Tibial artery (tissue), 4 donors: ENCODE data around the gene GRIK2.

Experiments
- DNase-seq, 2 donors: peaks; one replicate each; pipeline ENCODE4 v3.0.0-alpha.2; 2019
- H3K27ac ChIP-seq, 2 donors: fragments of 200-600 bp; sonication (generic) in 1 of 2; 1 replicate in 1 of 2; 2 replicates in 1 of 2; pipeline ENCODE4 v1.5.1; 2018 to 2019; ENCODE audit warnings: mild to moderate bottlenecking in 1 of 2
- H3K27me3 ChIP-seq, 2 donors: fragments of 200-600 bp; sonication (generic) in 1 of 2; one replicate each; pipeline versions ENCODE4 v1.5.1 to v1.6.0; 2016 to 2019
- H3K36me3 ChIP-seq, 3 donors: fragments of 200-600 bp; sonication (generic) in 2 of 3; one replicate each; pipeline ENCODE4 v1.5.1; 2016 to 2019; ENCODE audit warnings: mild to moderate bottlenecking in 2 of 3
- H3K4me1 ChIP-seq, 4 donors: fragments of 200-600 bp; sonication (generic) in 2 of 4; 1 replicate in 3 of 4; 2 replicates in 1 of 4; pipeline ENCODE4 v1.5.1; 2016 to 2019
- H3K4me3 ChIP-seq, 2 donors: fragments of 200-600 bp; sonication (generic) in 1 of 2; 1 replicate in 1 of 2; 2 replicates in 1 of 2; pipeline ENCODE4 v1.5.1; 2018 to 2019; ENCODE audit warnings: mild to moderate bottlenecking in 2 of 2
- H3K9me3 ChIP-seq, 3 donors: fragments of 200-600 bp; sonication (generic) in 1 of 3; one replicate each; pipeline ENCODE4 v1.5.1; 2016 to 2019
- intact Hi-C: fragments of 100-400 bp; cut with DNase I; formaldehyde crosslinking; loops from one replicate; pipeline ENCODE4 v1.15.0; 2023; ENCODE audit warnings: low total_unique reads
- TF ChIP-seq, protein P1 (sequence below), 2 experiments: fragments of 200-600 bp in 1 of 2; fragments of 450-650 bp in 1 of 2; IDR thresholded peaks; one replicate each; pipeline ENCODE4 v1.5.1; 2017 to 2019; ENCODE audit warnings: antibody characterized with exemption in 2 of 2, mild to moderate bottlenecking in 1 of 2, moderate library complexity in 1 of 2

The GRIK2 gene

DNA sequence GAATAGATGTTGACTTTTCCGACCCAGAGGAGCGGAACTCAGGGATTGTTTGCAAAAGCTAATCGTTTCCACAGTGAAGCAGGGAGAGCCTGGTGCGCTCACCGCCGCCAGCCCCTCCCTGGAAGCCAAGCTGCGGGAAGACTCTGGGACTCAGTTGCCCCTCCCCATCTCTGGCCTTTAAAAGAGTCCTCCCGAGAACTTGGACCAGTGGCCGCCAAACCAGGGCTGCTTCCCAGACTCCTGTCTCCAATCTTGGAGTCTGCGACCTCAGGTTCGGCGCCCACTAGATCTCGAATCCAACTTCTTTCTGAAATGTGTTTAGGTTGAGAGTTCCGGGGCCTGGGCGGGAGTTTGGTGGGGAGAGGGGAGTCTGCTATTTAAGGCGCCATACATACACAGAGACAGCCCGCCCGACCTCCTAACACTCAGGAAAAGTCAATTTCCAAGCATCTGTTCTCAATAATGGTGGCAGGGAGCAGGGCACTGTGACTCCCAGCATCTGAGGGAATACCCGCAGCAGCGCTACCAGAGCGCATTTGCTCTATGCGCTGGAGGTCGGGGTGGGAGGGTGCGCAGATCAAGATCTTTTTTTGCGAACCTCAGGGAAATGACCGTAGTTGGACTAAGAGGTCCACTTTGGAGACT is 800 bp upstream of the GRIK2 start:
- peaks cover 0 to 23% (median 19%) of the 10 kb centered on the region in 4 donors for H3K4me1 ChIP-seq
- no peaks in the 10 kb centered on the region for H3K9me3 ChIP-seq
- TF ChIP-seq, protein P1, sequence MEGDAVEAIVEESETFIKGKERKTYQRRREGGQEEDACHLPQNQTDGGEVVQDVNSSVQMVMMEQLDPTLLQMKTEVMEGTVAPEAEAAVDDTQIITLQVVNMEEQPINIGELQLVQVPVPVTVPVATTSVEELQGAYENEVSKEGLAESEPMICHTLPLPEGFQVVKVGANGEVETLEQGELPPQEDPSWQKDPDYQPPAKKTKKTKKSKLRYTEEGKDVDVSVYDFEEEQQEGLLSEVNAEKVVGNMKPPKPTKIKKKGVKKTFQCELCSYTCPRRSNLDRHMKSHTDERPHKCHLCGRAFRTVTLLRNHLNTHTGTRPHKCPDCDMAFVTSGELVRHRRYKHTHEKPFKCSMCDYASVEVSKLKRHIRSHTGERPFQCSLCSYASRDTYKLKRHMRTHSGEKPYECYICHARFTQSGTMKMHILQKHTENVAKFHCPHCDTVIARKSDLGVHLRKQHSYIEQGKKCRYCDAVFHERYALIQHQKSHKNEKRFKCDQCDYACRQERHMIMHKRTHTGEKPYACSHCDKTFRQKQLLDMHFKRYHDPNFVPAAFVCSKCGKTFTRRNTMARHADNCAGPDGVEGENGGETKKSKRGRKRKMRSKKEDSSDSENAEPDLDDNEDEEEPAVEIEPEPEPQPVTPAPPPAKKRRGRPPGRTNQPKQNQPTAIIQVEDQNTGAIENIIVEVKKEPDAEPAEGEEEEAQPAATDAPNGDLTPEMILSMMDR (IDR thresholded peaks at IDR 0.05): no peak
- intact Hi-C loops: no loop called here
- H3K36me3 ChIP-seq: no peaks in the 10 kb centered on the region
- no peak for DNase-seq
- no peak overlapping the region for H3K27ac ChIP-seq
- H3K27me3 ChIP-seq: peaks cover 0 to 30% of the 10 kb centered on the region in 2 donors
- peak overlapping the region in 1 of 2 donors; percentile 52 for H3K4me3 ChIP-seq

DNA sequence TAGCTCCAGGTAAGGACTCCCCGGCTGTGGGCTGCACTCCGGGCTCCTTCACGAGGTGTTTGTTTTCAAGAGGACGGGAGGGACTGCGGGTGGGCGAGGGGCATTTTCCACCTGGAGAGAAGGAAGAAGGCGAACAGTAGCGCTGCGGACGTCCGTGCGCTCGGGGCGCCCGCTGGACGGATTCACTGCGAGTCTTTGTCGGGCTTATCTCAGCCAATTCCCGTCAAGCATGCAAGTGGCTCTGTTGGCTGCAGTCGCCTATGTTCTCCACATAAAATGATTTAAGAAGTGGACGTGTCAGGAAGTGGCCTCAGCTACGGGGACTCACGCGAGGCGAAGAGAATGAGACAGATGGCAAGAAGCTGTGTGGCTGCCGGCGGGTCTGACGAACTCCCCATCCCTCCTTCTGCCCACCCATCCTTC is 332 bp downstream of the GRIK2 start:
- Histone ChIP-seq H3K4me3 (peak overlapping the region; percentile 42 to 52), H3K27ac (no peak overlapping the region), H3K36me3 (no peaks in the 10 kb centered on the region), H3K9me3 (no peaks in the 10 kb centered on the region), H3K4me1 (peaks cover 0 to 23% (median 19%) of the 10 kb centered on the region in 4 donors), H3K27me3 (peaks cover 0 to 30% of the 10 kb centered on the region in 2 donors)
- TF ChIP-seq, protein P1 (IDR thresholded peaks at IDR 0.05): no peak
- intact Hi-C loops: no loop called here
- DNase-seq: no peak

DNA sequence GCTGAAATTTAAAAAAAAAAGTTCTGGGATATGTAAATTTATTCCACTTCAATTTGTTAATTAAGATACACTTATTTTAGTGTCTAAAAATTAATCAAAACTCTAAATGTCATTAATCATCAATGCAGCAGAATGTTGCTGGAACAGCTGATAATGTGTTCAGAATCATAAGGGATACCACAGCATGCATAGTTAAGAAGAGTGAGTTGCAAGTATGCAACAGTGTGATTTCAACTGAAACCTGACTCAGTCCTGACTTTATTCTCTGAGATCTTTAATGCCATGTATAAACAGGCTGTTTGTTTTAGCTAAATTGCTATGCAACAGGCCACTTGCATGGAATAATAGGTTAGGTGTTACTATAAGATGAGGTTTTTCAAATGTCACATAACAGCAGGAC is 1.4 kb downstream of the GRIK2 start:
- Histone ChIP-seq H3K9me3 (no peaks in the 10 kb centered on the region), H3K27me3 (peaks cover 0 to 33% of the 10 kb centered on the region in 2 donors), H3K4me3 (no peak overlapping the region), H3K4me1 (peaks cover 0 to 23% (median 19%) of the 10 kb centered on the region in 4 donors), H3K36me3 (no peaks in the 10 kb centered on the region), H3K27ac (no peak overlapping the region)
- no peak for DNase-seq
- TF ChIP-seq, protein P1 (IDR thresholded peaks at IDR 0.05): no peak
- intact Hi-C loops: no loop called here

GRCh38 chr6:101395345-101395744 is 1.8 kb downstream of the GRIK2 start:
- Histone ChIP-seq H3K27me3 (peaks cover 0 to 33% of the 10 kb centered on the region in 2 donors), H3K4me3 (no peak overlapping the region), H3K4me1 (peaks cover 0 to 23% (median 19%) of the 10 kb centered on the region in 4 donors), H3K36me3 (no peaks in the 10 kb centered on the region), H3K9me3 (no peaks in the 10 kb centered on the region), H3K27ac (no peak overlapping the region)
- no peak for DNase-seq
- intact Hi-C loops: no loop called here
- TF ChIP-seq, protein P1 (IDR thresholded peaks at IDR 0.05): no peak

DNA sequence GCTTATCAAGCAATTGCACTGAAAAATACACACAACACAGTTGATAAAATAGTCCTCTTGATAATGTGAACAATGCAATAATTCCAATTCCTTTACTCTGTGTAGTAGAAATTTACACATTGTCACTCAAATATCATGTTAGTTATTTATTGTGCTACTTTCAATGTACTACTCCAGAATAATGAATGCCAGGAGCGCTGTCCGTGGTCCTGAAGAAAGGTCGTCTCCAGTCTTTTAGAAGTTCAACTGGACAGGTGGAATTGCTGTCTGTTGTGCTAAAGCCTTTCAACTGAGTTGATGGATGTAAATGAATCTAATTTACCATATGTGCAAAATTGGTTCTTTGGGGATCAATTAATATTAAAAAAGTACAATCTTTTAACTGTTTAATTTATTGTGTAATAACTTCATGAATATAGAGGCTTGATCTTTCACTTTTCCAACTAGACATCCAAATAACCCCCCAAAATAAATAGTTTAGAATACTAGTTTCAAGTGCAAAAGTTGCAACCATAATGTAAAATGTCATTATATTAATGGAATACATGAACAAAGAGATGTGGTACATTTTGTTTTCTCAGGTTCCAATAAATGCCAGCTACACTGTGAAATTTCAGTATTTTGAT is 3.2 kb downstream of the GRIK2 start:
- intact Hi-C loops: no loop called here
- Histone ChIP-seq H3K9me3 (peaks cover 0 to 1% (median 0%) of the 10 kb centered on the region in 3 donors), H3K4me3 (no peak overlapping the region), H3K36me3 (no peaks in the 10 kb centered on the region), H3K27ac (no peak overlapping the region), H3K4me1 (peaks cover 0 to 23% (median 19%) of the 10 kb centered on the region in 4 donors), H3K27me3 (peaks cover 0 to 27% of the 10 kb centered on the region in 2 donors)
- peak in 1 of 2 donors; percentile 67 for DNase-seq
- TF ChIP-seq, protein P1 (IDR thresholded peaks at IDR 0.05): no peak
